T1000 (cell line): ENCODE data around the gene S100A6.

Experiments
- DNase-seq: peaks from one replicate; lab custom pipeline; 2025; ENCODE audit warnings: mixed read lengths; lab: John Stamatoyannopoulos, UW

The S100A6 gene

DNA sequence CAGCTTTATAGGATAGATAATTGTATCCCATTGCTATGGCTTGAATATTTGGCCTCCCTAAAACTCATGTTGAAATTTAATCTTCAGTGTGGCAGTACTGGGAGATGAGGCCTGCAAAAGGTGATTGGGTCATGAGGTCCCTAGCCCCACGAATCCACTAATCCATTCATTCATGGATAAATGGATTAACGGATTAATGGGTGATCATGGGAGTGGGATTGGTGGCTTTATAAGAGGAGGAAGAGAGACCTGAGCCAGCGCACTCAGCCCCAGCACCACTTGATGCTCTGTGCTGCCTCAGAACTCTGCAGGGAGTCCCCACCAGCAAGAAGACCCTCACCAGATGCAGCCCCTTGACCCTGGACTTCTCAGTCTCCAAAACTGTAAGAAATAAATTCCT lies 32.0 kb downstream of the S100A6 start:
- no peak for DNase-seq

DNA sequence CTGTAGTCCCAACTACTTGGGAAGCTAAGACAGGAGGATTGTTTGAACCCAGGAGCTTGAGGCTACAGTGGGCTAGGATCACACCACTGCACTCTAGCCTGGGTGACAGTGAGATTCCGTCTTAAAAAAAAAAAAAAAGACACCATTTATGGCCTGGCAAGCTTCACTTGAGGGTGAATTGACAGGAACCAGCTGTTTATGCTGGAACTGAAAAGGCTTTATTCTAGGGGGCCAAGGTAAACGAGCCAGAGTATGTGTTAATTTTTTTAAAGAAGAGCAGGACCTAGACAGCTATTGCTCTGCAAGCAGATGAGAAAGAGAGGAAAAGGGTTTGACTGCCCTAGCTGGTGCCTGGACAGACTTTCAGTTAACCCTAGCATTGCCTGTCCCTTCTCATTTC lies 37.0 kb downstream of the S100A6 start:
- DNase-seq: no peak

DNA sequence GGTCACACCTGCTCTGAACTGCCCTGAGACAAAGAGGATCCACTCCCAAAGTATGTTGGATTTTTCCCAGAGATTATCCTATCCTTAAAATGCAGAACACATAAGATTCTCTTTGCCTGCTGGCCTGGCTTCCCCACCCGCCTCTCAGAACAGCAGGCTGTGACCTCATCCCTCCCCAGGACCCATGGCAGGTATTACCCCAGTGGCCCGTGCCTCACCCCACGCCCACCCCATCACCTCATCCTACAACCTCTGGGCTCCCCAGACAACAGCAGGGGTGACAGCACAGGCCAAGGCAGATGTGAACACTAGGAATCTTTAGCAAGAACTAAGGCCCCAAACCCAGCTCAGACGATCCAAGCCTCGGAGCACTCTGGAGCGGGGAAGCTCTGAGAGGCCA lies 40.3 kb downstream of the S100A6 start:
- DNase-seq: no peak

DNA sequence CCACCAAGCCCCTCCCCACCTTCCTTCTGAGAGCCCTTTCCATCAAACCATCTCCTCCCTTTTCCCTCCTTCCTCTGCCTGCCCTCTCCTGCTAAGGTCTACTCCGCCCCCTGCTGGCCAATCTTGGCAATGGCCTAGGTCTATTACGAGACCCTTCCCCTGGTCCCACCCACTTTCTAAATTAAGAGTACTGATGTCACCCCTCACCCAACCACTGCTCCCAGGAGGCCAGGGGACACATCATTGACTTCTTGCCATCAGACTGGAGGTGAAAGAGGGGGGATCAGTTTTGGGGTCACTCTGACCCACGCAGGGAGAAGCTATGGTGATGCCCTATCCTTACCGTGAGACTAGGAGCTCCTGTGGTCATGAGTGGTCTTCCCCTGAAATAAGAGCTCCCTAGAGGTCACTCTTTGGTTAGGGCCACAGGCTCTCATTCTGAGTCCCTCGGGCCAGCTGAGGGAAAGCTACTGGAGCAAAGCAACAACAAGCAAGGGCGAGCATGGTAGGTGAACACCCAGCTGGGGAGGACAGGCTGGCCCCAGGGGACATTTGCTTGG lies 40.7 kb downstream of the S100A6 start:
- peak; percentile 16 for DNase-seq

- no peak for DNase-seq
Measured at GRCh38 chr1:153493343-153493960, 42.3 kb downstream of the S100A6 start.

DNA sequence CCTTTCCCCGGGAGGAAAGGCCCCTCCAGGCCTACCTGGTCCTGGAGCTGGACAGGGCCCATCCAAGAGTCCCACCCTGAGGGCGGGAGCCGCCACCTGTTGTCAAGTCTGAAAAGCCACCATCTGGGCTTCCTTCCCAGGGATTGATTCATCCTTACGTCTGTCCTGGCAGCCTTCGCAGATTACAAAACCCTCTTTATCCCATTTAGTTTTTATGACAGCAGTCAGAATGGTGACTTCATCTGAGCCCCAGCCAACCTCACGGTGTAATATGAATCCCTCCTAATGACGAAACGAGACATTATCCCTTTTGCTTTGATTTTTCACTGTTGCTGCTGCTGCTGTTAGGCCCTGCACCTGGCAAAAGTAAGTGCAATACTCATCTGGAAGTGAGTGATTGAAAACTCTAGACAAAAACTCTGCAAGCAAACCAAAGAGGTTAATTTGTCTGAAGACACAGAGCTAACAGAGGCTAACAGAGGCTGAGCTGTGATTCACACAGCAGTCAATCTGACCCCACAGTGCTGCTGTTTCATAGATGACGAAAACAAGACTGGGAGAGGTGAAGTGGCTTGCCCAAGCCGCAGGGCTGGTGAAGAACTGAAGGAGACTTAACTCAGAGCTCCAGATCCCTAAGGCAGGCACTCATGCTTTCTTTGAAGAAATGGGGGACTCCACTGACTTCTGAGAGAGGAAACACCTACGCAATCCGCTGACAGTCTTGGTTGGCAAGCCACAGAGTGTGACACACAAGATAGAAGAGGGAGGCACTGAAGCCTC lies 45.3 kb downstream of the S100A6 start:
- peak; percentile 76 for DNase-seq

GRCh38 chr1:153488731-153489130 lies 47.1 kb downstream of the S100A6 start:
- DNase-seq: no peak

DNA sequence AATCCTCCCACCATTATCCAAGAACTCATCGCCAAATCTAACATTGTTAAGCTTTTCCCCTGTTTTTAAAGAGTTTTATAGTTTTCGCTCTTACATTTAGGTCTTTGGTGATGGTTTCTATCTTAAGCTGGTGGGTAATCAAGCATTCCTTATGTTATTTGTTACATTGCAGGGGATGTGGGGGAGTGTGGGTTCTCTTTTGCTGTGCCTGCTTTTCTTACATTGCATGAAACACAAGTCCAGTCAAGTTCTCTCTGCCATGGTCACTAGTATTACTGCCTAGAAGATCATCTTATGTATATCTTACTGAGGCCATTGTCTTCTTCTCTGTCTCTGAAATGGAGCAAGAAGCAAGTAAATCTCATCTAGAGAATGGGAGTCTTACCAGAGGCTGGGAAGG lies 48.1 kb downstream of the S100A6 start:
- no peak for DNase-seq

DNA sequence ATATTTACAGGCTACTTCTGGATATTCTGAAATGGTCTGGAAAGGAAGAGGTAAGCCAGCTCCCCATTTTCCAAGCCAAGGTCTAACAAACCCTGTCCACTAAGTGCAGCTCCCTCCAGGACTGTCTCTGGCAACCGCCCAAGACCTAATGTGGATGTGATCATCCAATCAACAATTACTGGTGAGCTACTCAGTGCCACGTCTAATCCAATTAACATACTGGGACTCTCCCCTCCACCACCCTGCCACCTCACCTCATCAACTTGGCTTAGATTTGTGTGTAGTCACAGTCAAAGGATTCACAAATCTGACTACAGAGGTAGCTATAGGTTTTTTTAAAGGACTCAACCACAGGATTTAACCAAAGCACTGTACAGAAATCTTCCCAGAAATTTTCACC lies 49.9 kb downstream of the S100A6 start:
- DNase-seq: no peak
